Kidney (tissue), 14 donors: Measurements from ENCODE around the gene FAM217A. TPM values are rescaled to one million over a fixed set of nuclear protein-coding genes. Genes with fewer than 3 reads are reported as not detected.

Source experiments
- DNase-seq, 5 donors: peaks; one replicate each; pipeline ENCODE4 v3.0.0-alpha.2; 2013 to 2020
- FAIRE-seq: peaks from 2 replicates; lab custom pipeline; 2012; peaks lifted over from hg19 to GRCh38; lab: Jason Lieb, UNC
- H3K27ac ChIP-seq, 2 donors: one replicate each; pipeline ENCODE4 v1.7.0; 2013; ENCODE audit warnings: low read depth in 2 of 2, low read length in 2 of 2, inconsistent platforms in 1 of 2
- H3K27me3 ChIP-seq: one replicate; pipeline ENCODE4 v1.7.1; 2013; ENCODE audit warnings: low read length, inconsistent platforms; ENCODE audit not compliant: control insufficient read depth, insufficient read depth
- H3K36me3 ChIP-seq, 3 donors: one replicate each; pipeline versions ENCODE4 v1.7.0 to v1.7.1; 2013; ENCODE audit warnings: low read length in 3 of 3, control low read depth in 1 of 3, inconsistent platforms in 1 of 3; ENCODE audit not compliant: insufficient read depth in 3 of 3, control insufficient read depth in 2 of 3
- H3K4me1 ChIP-seq, 3 donors: one replicate each; pipeline versions ENCODE4 v1.7.0 to v1.7.1; 2013; ENCODE audit warnings: low read length in 3 of 3, inconsistent platforms in 1 of 3, low read depth in 1 of 3; ENCODE audit not compliant: control insufficient read depth in 2 of 3, insufficient read depth in 2 of 3
- H3K4me3 ChIP-seq, 3 donors: one replicate each; pipeline versions ENCODE4 v1.7.0 to v1.8.1; 2013; ENCODE audit warnings: low read length in 3 of 3, control low read depth in 1 of 3, inconsistent platforms in 1 of 3
- H3K9ac ChIP-seq, 3 donors: one replicate each; pipeline versions ENCODE4 v1.7.0 to v1.7.1; 2013; ENCODE audit warnings: low read length in 3 of 3, control low read depth in 1 of 3, inconsistent platforms in 1 of 3
- H3K9me3 ChIP-seq, 3 donors: one replicate each; pipeline versions ENCODE4 v1.7.0 to v1.7.1; 2013; ENCODE audit warnings: low read length in 3 of 3, control low read depth in 1 of 3, inconsistent platforms in 1 of 3; ENCODE audit not compliant: control insufficient read depth in 2 of 3, insufficient read depth in 1 of 3
- intact Hi-C: fragments of 100-400 bp; cut with DNase I; formaldehyde crosslinking; loops from one replicate; pipeline ENCODE4 v1.11.1; 2022
- polyA plus RNA-seq: library from polyadenylated mRNA; stranded (reverse); fragments of 350-450 nt; fragmentation: Illumina TruSeq; extraction: RNeasy Lipid Tissue Mini Kit (QIAGEN cat#74804); gene quantifications from one replicate; pipeline ENCODE4 v1.2.3, GENCODE V29; 2014; ENCODE audit warnings: low read depth, low replicate concordance; ENCODE audit not compliant: insufficient read depth
- total RNA-seq: library from RNA; stranded (reverse); fragmentation: NEBNext Ultra II Directional; extraction: Animal tissue kit (Norgen Biotek cat#: 25700); gene quantifications from one replicate; pipeline ENCODE4 v1.2.1, GENCODE V29; 2021
- TF ChIP-seq, protein P1 (sequence below): IDR thresholded peaks from 3 replicates; pipeline ENCODE4 v1.5.1; 2012; ENCODE audit warnings: mild to moderate bottlenecking, moderate library complexity, borderline replicate concordance; ENCODE audit not compliant: insufficient read depth; ENCODE audit errors: extremely low read depth
- donor health status: control.
- donor health status: control.
- donor health status: control.
- donor health status: control.
- donor health status: control.
- donor health status: DM: yes; HTN: yes; CAD: no.
- donor health status: Normal renal cell carcinoma (clear cell type).

Gene FAM217A
- total and polyA plus RNA-seq, 2 donors from 2014 or later: 0.56 TPM; not detected in 1

DNA sequence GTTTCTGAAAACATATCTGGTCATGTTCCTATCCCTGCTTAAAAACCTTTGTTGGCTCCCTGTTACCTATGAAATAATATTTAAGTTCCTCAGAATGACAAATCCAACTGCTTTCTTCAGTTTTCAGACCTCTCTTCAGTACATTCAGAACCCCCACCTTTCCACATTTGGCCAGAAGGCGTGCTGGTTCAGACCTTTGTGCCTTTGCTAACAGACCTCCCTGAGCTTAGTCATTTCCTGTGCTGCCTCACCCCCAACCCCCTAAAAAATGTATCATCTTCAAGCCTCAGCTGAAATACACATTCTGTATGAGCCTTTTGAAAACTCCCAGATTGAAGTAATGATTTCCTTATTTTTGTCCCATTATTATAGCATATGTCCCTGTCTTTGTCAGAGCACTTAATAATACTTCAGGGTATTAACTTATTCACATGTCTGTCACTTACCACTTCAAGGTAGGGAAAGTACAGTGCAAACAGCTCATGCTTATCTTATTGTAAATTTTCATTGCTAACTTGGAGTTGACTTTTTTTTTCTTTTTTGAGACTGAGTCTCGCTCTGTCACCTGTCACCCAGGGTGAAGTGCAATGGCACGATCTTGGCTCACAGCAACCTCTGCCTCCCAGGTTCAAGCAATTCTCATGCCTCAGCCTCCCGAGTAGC lies 19.7 kb downstream of the FAM217A start:
- no peaks in the 10 kb centered on the region for H3K27me3 ChIP-seq
- no peak overlapping the region for H3K27ac ChIP-seq
- no peak overlapping the region for H3K4me3 ChIP-seq
- DNase-seq (no peak), FAIRE-seq (no peak)
- TF ChIP-seq, protein P1, sequence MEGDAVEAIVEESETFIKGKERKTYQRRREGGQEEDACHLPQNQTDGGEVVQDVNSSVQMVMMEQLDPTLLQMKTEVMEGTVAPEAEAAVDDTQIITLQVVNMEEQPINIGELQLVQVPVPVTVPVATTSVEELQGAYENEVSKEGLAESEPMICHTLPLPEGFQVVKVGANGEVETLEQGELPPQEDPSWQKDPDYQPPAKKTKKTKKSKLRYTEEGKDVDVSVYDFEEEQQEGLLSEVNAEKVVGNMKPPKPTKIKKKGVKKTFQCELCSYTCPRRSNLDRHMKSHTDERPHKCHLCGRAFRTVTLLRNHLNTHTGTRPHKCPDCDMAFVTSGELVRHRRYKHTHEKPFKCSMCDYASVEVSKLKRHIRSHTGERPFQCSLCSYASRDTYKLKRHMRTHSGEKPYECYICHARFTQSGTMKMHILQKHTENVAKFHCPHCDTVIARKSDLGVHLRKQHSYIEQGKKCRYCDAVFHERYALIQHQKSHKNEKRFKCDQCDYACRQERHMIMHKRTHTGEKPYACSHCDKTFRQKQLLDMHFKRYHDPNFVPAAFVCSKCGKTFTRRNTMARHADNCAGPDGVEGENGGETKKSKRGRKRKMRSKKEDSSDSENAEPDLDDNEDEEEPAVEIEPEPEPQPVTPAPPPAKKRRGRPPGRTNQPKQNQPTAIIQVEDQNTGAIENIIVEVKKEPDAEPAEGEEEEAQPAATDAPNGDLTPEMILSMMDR: no peak
- intact Hi-C loops: no loop called here
- peaks cover 25 to 57% (median 34%) of the 10 kb centered on the region in 3 donors for H3K36me3 ChIP-seq
- no peaks in the 10 kb centered on the region for H3K9me3 ChIP-seq
- no peak overlapping the region for H3K9ac ChIP-seq
- peaks cover 0 to 5% (median 0%) of the 10 kb centered on the region in 3 donors for H3K4me1 ChIP-seq

DNA sequence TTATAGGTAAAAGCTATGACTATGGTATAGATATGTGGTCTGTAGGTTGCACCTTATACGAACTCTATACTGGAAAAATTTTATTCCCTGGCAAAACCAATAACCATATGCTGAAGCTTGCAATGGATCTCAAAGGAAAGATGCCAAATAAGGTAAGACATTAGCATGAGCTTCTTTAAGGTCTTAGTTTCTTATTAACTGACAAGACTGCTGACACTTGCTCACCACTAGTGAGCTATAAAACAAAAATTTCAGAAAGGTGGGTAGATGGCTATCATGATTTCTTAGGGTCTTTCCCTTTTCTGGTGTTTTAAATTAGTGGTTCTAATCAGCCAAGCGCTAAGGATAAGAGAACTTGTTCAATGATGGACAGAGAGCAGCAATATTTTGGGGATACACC lies 21.9 kb downstream of the FAM217A start:
- no peak overlapping the region for H3K9ac ChIP-seq
- DNase-seq (no peak), FAIRE-seq (no peak)
- no peaks in the 10 kb centered on the region for H3K27me3 ChIP-seq
- intact Hi-C loops: no loop called here
- H3K4me3 ChIP-seq: no peak overlapping the region
- TF ChIP-seq, protein P1: no peak
- H3K9me3 ChIP-seq: no peaks in the 10 kb centered on the region
- H3K27ac ChIP-seq: no peak overlapping the region
- H3K4me1 ChIP-seq: peaks cover 0 to 5% (median 0%) of the 10 kb centered on the region in 3 donors
- H3K36me3 ChIP-seq: peaks cover 21 to 42% (median 39%) of the 10 kb centered on the region in 3 donors

DNA sequence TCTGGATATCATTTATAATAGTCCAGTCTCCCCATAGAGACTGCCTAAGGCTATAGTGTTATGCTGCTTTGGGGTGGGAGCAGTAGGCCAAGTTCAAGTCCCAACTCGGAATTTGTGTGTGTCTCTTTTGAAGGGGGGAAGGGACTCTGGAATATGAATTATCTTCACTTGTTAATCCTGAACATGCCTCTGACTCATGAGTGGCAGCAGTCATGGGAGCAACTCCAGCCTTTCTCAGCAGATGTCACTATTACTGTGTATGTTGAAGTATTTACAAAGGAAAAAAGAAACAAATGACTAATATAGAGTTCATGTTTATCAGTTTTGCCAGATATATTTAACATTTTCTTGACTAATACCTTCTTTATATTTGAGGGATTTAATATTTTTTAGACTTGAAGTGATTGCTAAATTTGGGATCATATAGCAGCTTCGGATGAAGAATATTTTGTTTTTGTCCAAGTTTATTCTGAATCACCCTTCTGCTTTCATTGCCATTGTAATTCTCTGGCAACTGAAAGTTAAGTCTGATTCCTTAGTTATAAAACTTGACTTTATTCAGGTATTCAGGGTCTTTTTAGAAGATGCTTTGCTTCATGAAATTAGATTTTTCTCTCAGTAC lies 23.4 kb downstream of the FAM217A start:
- H3K27ac ChIP-seq: no peak overlapping the region
- peaks cover 14 to 37% (median 30%) of the 10 kb centered on the region in 3 donors for H3K36me3 ChIP-seq
- peak in 2 of 5 donors; percentile 12 to 40 for DNase-seq

More for the DNA sequence above, 23.4 kb downstream of the FAM217A start:
- no peak overlapping the region for H3K9ac ChIP-seq
- TF ChIP-seq, protein P1: peak; percentile 48
- peak; percentile 30 for FAIRE-seq
- H3K4me3 ChIP-seq: no peak overlapping the region
- no peaks in the 10 kb centered on the region for H3K27me3 ChIP-seq
- intact Hi-C loops: no loop called here
- H3K4me1 ChIP-seq: peaks cover 0 to 5% (median 0%) of the 10 kb centered on the region in 3 donors
- no peaks in the 10 kb centered on the region for H3K9me3 ChIP-seq
